ENCODE data around the gene SDR9C7.

DNA sequence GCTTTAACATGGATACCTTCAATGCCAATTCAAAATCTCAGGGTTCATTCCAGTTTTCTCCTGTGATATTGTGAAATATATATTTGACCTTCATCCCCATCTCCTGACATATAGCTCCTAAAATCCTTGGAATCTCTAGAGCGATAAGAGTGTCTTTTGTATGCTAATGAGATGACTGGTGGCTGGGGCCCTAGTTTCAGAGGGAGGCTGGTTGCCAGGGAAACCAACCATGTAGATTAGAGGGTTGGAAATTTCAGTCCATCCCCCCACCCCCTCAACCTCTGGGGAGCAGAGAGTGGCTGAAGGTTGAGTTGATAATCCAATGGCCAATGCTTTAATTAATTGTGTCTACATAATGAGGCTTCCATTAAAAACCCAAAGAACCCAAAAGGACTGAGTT, 59.4 kb downstream of the SDR9C7 start:
- no peak for TF ChIP-seq EZH2 (IDR thresholded peaks at IDR 0.05)
- TF ChIP-seq CTCF (IDR thresholded peaks at IDR 0.05 in 2 of 3, conservative IDR thresholded peaks at IDR 0.05 in 1 of 3; ENCODE audit: borderline replicate concordance in 1 of 3, insufficient read depth in 1 of 3, low read depth in 2 of 3, low read length in 2 of 3) = no peak
- no peak for TF ChIP-seq SIN3A (IDR thresholded peaks at IDR 0.05; ENCODE audit: low read depth)
- TF ChIP-seq POLR2A (IDR thresholded peaks at IDR 0.05; ENCODE audit: borderline replicate concordance, extremely low read depth, insufficient read depth, insufficient read length) = no peak
- TF ChIP-seq REST (IDR thresholded peaks at IDR 0.05; ENCODE audit: low read depth) = no peak
- TF ChIP-seq EZH2phosphoT487 (IDR thresholded peaks at IDR 0.05; ENCODE audit: borderline replicate concordance) = no peak
- TF ChIP-seq, protein P1, sequence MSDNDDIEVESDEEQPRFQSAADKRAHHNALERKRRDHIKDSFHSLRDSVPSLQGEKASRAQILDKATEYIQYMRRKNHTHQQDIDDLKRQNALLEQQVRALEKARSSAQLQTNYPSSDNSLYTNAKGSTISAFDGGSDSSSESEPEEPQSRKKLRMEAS (IDR thresholded peaks at IDR 0.05) = no peak
- no peak for TF ChIP-seq ZNF274 (IDR thresholded peaks at IDR 0.05; ENCODE audit: low read depth, low read length)
- no peak for TF ChIP-seq SRF (IDR thresholded peaks at IDR 0.05; ENCODE audit: low read depth)
- no peak for TF ChIP-seq TCF7L2 (IDR thresholded peaks at IDR 0.05; ENCODE audit: borderline replicate concordance, extremely low read depth, insufficient read depth, insufficient read length)
- TF ChIP-seq SP1 (IDR thresholded peaks at IDR 0.05; ENCODE audit: low read depth) = no peak
- TF ChIP-seq RAD21 (IDR thresholded peaks at IDR 0.05; ENCODE audit: low read depth) = no peak
- TF ChIP-seq EGR1 (IDR thresholded peaks at IDR 0.05; ENCODE audit: low read depth) = no peak
